ENCODE measurements around the gene PLD4.

- TF ChIP-seq, protein P1, sequence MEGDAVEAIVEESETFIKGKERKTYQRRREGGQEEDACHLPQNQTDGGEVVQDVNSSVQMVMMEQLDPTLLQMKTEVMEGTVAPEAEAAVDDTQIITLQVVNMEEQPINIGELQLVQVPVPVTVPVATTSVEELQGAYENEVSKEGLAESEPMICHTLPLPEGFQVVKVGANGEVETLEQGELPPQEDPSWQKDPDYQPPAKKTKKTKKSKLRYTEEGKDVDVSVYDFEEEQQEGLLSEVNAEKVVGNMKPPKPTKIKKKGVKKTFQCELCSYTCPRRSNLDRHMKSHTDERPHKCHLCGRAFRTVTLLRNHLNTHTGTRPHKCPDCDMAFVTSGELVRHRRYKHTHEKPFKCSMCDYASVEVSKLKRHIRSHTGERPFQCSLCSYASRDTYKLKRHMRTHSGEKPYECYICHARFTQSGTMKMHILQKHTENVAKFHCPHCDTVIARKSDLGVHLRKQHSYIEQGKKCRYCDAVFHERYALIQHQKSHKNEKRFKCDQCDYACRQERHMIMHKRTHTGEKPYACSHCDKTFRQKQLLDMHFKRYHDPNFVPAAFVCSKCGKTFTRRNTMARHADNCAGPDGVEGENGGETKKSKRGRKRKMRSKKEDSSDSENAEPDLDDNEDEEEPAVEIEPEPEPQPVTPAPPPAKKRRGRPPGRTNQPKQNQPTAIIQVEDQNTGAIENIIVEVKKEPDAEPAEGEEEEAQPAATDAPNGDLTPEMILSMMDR (IDR thresholded peaks at IDR 0.05), result no peak
- no peak for TF ChIP-seq POLR2A (IDR thresholded peaks at IDR 0.05)
Observed at GRCh38 chr14:104879983-104880565, 44.6 kb upstream of the PLD4 start.

Measured in lower leg skin (tissue), 3 donors.